Measurements from ENCODE around the gene PRKCH. TPM values are rescaled to one million over a fixed set of nuclear protein-coding genes. Genes with fewer than 3 reads are reported as not detected.

The PRKCH gene
- total and polyA plus RNA-seq, 9 of the 15 experiments (the other 6 are each of a cell fraction or from before 2014, with no cell fraction given): 0.61 to 4.4 (median 4.0) TPM

GRCh38 chr14:61462566-61463193 is 141.3 kb downstream of the PRKCH start (continued):
- TF ChIP-seq RAD21 (CRISPR knock-in tag; conservative IDR thresholded peaks at IDR 0.05 in 1 of 2, IDR thresholded peaks at IDR 0.05 in 1 of 2) (peak in 1 of 2 experiments; percentile 15; a peak in 1 of 4 replicates), SRSF9 (IDR thresholded peaks at IDR 0.05; ENCODE audit: borderline replicate concordance, low read depth, low read length) (no peak), MEF2D (tag; conservative IDR thresholded peaks at IDR 0.05; ENCODE audit: low read depth) (no peak), GATAD2B (IDR thresholded peaks at IDR 0.05; ENCODE audit: borderline replicate concordance) (no peak)

DNA sequence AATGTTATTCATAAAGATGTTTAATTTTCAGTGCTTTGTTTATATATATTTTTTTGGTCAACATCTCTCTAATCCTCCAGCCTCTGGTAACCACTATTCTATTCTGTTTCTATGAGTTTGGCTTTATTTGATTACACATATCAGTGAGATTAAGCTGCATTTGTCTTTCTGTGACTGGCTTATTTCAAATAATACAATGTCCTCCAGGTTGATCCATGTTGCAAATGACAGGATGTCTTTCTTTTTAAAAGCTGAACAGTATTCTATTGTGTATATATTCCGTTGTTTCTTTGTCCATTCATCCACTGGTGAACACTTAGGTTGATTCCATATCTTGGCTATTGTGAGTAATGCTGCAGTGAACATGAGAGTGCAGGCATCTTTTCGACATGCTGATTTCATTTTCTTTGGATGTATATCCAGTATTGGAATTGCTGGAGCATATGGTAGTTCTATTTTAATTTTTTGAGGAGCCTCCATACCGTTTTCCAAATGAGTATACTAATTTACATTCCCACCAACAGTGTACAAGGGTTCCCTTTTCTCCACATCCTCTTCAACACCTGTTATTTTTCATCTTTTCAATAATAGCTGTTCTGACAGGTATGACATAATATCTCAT is 142.4 kb downstream of the PRKCH start:
- Histone ChIP-seq H3K4me1 (replicated peaks in 1 of 2; ENCODE audit: control insufficient read depth in 2 of 2, insufficient read depth in 2 of 2, low read length in 2 of 2) (peaks cover 4 to 19% of the 10 kb centered on the region in 2 experiments; a peak in 4 of 5 replicates), H3K27me3 (ENCODE audit: control insufficient read depth in 2 of 2, insufficient read depth in 2 of 2, low read length in 2 of 2) (no peaks in the 10 kb centered on the region; a peak in 1 of 5 replicates), H3K9ac (ENCODE audit: insufficient read depth in 1 of 2, low read depth in 2 of 2, low read length in 2 of 2) (no peak overlapping the region), H4K20me1 (replicated peaks; ENCODE audit: control insufficient read depth, insufficient read depth, low read length) (no peaks in the 10 kb centered on the region), H3K9me3 (replicated peaks; ENCODE audit: control insufficient read depth, insufficient read depth, low read depth, low read length) (no peaks in the 10 kb centered on the region), H3K4me3 (no peak overlapping the region), H3K9me1 (ENCODE audit: control insufficient read depth, insufficient read depth, low read length) (no peaks in the 10 kb centered on the region), H2AFZ (ENCODE audit: low read depth, low read length) (no peak overlapping the region), H3K27ac (ENCODE audit: extremely low read depth, low read depth, low read length) (no peak overlapping the region), H3K4me2 (ENCODE audit: insufficient read depth, low read length) (no peak overlapping the region), H3K79me2 (ENCODE audit: control insufficient read depth, insufficient read depth, low read length) (no peaks in the 10 kb centered on the region), H3K36me3 (ENCODE audit: control insufficient read depth, insufficient read depth, low read length) (no peaks in the 10 kb centered on the region)
- FAIRE-seq: no peak
- intact Hi-C loops (cut with micrococcal nuclease): loop anchor here (5.0 kb wide), 2 partner anchors 284 to 664 kb away; no protein-coding TSS in a partner anchor
- ChIA-PET POLR2A (no interaction called here), CTCF (ENCODE audit: low intra/inter-chr PET ratio) (no interaction called here)
- no TSS peak for BruUV-seq (replicated peaks)
- ATAC-seq: no peak
- DNase-seq (ENCODE audit: extremely low read depth in 1 of 4, low spot score in 3 of 4): no peak
- 40% methylated on average over 3 of the region's 3 CpGs for WGBS (ENCODE audit: insufficient coverage, low coverage, missing lambda C conversion rate)
- in situ Hi-C loops (cut with MboI): loop anchor here (10.0 kb wide), 1 partner anchor 271 kb away; no protein-coding TSS in a partner anchor
- TF ChIP-seq ARID1B (IDR thresholded peaks at IDR 0.05): no peak
- no peak for TF ChIP-seq FOXP4 (CRISPR knock-in tag; IDR thresholded peaks at IDR 0.05; ENCODE audit: borderline replicate concordance)
- no peak for TF ChIP-seq ASH1L (IDR thresholded peaks at IDR 0.05; ENCODE audit: borderline replicate concordance, low read depth, partially characterized antibody)
- TF ChIP-seq FOXM1 (IDR thresholded peaks at IDR 0.05; ENCODE audit: low read depth): no peak
- no peak for TF ChIP-seq FOXM1 (CRISPR knock-in tag; IDR thresholded peaks at IDR 0.05; ENCODE audit: low read depth)
- TF ChIP-seq RUNX1 (IDR thresholded peaks at IDR 0.05; ENCODE audit: low read depth): no peak
- TF ChIP-seq SAFB (IDR thresholded peaks at IDR 0.05; ENCODE audit: borderline replicate concordance, low read depth, low read length): no peak
- TF ChIP-seq ZFP36 (IDR thresholded peaks at IDR 0.05; ENCODE audit: low read depth, low read length, partially characterized antibody): no peak
- TF ChIP-seq KLF1 (tag; IDR thresholded peaks at IDR 0.05): no peak
- TF ChIP-seq PREB (CRISPR knock-in tag; IDR thresholded peaks at IDR 0.05): no peak
- no peak for TF ChIP-seq RNF219 (CRISPR knock-in tag; IDR thresholded peaks at IDR 0.05)
